Adrenal gland (tissue), 12 donors: ENCODE measurements around the gene DYSF. TPM values are rescaled to one million over a fixed set of nuclear protein-coding genes. Genes with fewer than 3 reads are reported as not detected.

Experiments
- DNase-seq, 7 donors: peaks; one replicate each; pipeline ENCODE4 v3.0.0-alpha.2; 2019 to 2020
- H3K27ac ChIP-seq, 5 donors: fragments of 200-600 bp; sonication (generic) in 4 of 5; 1 replicate in 3 of 5; 2 replicates in 2 of 5; pipeline versions ENCODE4 v1.5.1 to v1.8.0; 2016 to 2020; ENCODE audit warnings: mild to moderate bottlenecking in 1 of 5
- H3K27me3 ChIP-seq: fragments of 200-600 bp; 2 replicates; pipeline ENCODE4 v1.8.0; 2021
- H3K36me3 ChIP-seq, 2 donors: fragments of 200-600 bp; replicated peaks in 1 of 2; 1 replicate in 1 of 2; 2 replicates in 1 of 2; pipeline versions ENCODE4 v1.5.1 to v1.8.0; 2018 to 2022
- H3K4me1 ChIP-seq, 2 donors: fragments of 200-600 bp; replicated peaks in 1 of 2; 1 replicate in 1 of 2; 2 replicates in 1 of 2; pipeline versions ENCODE4 v1.5.1 to v1.8.0; 2018 to 2021
- H3K4me3 ChIP-seq, 4 donors: fragments of 200-600 bp; sonication (generic) in 3 of 4; one replicate each; pipeline ENCODE4 v1.5.1; 2016 to 2018
- H3K9me3 ChIP-seq, 3 donors: fragments of 200-600 bp; sonication (generic) in 1 of 3; replicated peaks in 1 of 3; 1 replicate in 2 of 3; 2 replicates in 1 of 3; pipeline versions ENCODE4 v1.5.1 to v1.8.0; 2016 to 2021
- CTCF ChIP-seq, 6 experiments: fragments of 450-650 bp in 4 of 6; fragments of 200-600 bp in 2 of 6; sonication (generic) in 1 of 6; IDR thresholded peaks; 1 replicate in 5 of 6; 2 replicates in 1 of 6; pipeline versions ENCODE4 v1.5.1 to v1.8.0; 2016 to 2021; ENCODE audit warnings: antibody characterized with exemption in 6 of 6, mild to moderate bottlenecking in 2 of 6, moderate library complexity in 1 of 6
- POLR2A ChIP-seq, 2 donors: fragments of 450-650 bp; IDR thresholded peaks; one replicate each; pipeline ENCODE4 v1.6.1; 2017; ENCODE audit warnings: antibody characterized with exemption in 2 of 2, mild to moderate bottlenecking in 2 of 2, moderate library complexity in 1 of 2
- WGBS, 4 donors: extraction: QIAGEN DNeasy Blood & Tissue Kit in 2 of 4; methylation state at CpG; one replicate each; pipeline versions ENCODE4 v1.1.5 to v1.1.7; 2013 to 2017; 5-methylcytosine and 5-hydroxymethylcytosine counted together
- intact Hi-C, 2 donors: fragments of 100-400 bp; cut with DNase I; formaldehyde crosslinking; loops; one replicate each; pipeline versions ENCODE4 v1.14.1 to v1.15.0; 2022 to 2023
- polyA plus RNA-seq, 3 donors: library from polyadenylated mRNA; stranded (reverse); fragments of 200-250 nt in 2 of 3; fragments of 350-450 nt in 1 of 3; fragmentation: Illumina TruSeq in 1 of 3; extraction: RNeasy Lipid Tissue Mini Kit (QIAGEN cat#74804) in 1 of 3; gene quantifications; one replicate each; pipeline ENCODE4 v1.2.3, GENCODE V29; 2013 to 2014
- total RNA-seq, 9 donors: library from RNA; depleted of rRNA in 4 of 9; stranded (reverse); fragments of >200 nt in 4 of 9; fragments of 120-200 nt in 1 of 9; fragmentation: NEBNext Ultra II Directional in 1 of 9; extraction: Animal tissue kit (Norgen Biotek cat#: 25700) in 1 of 9; gene quantifications; one replicate each; pipeline versions ENCODE4 v1.1.0 to v1.2.4, GENCODE V29; 2013 to 2023
- donor health status: healthy with polysubstance abuse.
- donor health status: Bipolar disorder and iron deficiency.
- donor health status: DM: yes; HTN: yes; CAD: no.
- donor health status: DM: no; HTN: no; CAD: no.
- donor health status: DM: no; HTN: no; CAD: no.
- donor health status: DM: yes; HTN: yes; CAD: no.

DYSF gene
- total and polyA plus RNA-seq, 12 donors, result 3.2 to 22.4 (median 15.3) TPM

- no peak for DNase-seq
- intact Hi-C loops, result no loop called here
- 60 to 83% (median 73%) methylated on average over 1 to 4 of the region's 4 CpGs for WGBS, 4 donors
- Histone ChIP-seq H3K36me3 (no peaks in the 10 kb centered on the region), H3K27ac (no peak overlapping the region), H3K4me1 (no peaks in the 10 kb centered on the region), H3K9me3 (no peaks in the 10 kb centered on the region), H3K4me3 (no peak overlapping the region), H3K27me3 (no peaks in the 10 kb centered on the region)
- TF ChIP-seq POLR2A (IDR thresholded peaks at IDR 0.05) (no peak), CTCF (IDR thresholded peaks at IDR 0.05) (no peak)
Measured at GRCh38 chr2:71512386-71512785, 59.0 kb downstream of the DYSF start.

- Histone ChIP-seq H3K27ac (no peak overlapping the region), H3K9me3 (no peaks in the 10 kb centered on the region), H3K4me1 (no peaks in the 10 kb centered on the region), H3K4me3 (no peak overlapping the region), H3K36me3 (no peaks in the 10 kb centered on the region), H3K27me3 (no peaks in the 10 kb centered on the region)
- TF ChIP-seq POLR2A (IDR thresholded peaks at IDR 0.05) (no peak), CTCF (IDR thresholded peaks at IDR 0.05) (no peak)
- WGBS, 4 donors, result 61 to 71% methylated on average over 11 of the region's 11 CpGs; no CpG with 5 or more reads in 2 of the 4 donors
- intact Hi-C loops, result no loop called here
- peak in 2 of 7 donors; percentile 16 to 33 for DNase-seq
Measured at GRCh38 chr2:71513096-71513495, 59.7 kb downstream of the DYSF start.

GRCh38 chr2:71513721-71514120 lies 60.4 kb downstream of the DYSF start:
- WGBS, 4 donors, result 72 to 78% (median 77%) methylated on average over 11 of the region's 11 CpGs
- H3K36me3 ChIP-seq, result no peaks in the 10 kb centered on the region

DNA sequence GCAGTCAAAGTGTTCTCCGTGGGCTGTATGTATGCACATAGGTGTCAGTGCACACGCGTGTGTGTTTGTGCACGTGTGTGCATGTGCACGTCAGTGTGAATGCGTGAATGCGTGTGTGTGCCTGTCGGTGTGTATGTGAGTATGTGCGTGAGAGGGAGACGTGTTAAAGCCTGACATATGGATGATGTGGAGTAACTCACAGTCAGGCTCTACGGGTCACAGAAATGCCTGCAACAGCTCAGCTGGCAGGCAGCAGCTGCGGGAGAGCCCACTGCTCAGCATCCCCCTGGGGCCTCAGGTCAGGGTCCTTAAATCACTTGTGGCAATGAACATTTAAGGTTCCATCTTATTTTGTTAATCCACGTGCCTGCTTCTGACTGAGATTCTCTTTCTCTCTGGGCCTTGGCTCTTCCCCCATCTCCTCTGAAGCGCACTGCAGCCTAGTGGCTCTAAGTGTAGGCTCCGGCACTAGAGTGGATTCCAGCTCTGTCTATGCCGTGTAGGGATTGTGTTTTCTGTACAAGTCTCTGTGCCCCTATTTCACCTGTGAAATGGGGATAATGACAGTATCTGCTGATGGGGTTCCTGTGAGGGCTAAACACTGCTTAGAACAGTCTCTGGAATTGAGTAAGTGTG lies 63.0 kb downstream of the DYSF start:
- 76 to 85% (median 78%) methylated on average over 15 to 16 of the region's 16 CpGs for WGBS, 4 donors
- no peaks in the 10 kb centered on the region for H3K4me1 ChIP-seq
- no peaks in the 10 kb centered on the region for H3K36me3 ChIP-seq
- no peak overlapping the region for H3K4me3 ChIP-seq
- no peaks in the 10 kb centered on the region for H3K9me3 ChIP-seq
- DNase-seq, result no peak
- H3K27ac ChIP-seq, result no peak overlapping the region
- intact Hi-C loops, result no loop called here
- H3K27me3 ChIP-seq, result no peaks in the 10 kb centered on the region
- TF ChIP-seq CTCF (IDR thresholded peaks at IDR 0.05) (no peak), POLR2A (IDR thresholded peaks at IDR 0.05) (no peak)

More at GRCh38 chr2:71513721-71514120, 60.4 kb downstream of the DYSF start:
- Histone ChIP-seq H3K27me3 (no peaks in the 10 kb centered on the region), H3K27ac (no peak overlapping the region), H3K4me1 (no peaks in the 10 kb centered on the region), H3K4me3 (no peak overlapping the region), H3K9me3 (no peaks in the 10 kb centered on the region)
- no peak for DNase-seq
- intact Hi-C loops, result no loop called here
- TF ChIP-seq CTCF (IDR thresholded peaks at IDR 0.05), result no peak
- no peak for TF ChIP-seq POLR2A (IDR thresholded peaks at IDR 0.05)
